SK-N-SH (cell line): ENCODE data around the gene TNFRSF19.

Experiments used
- CTCF ChIP-seq: fragments of 200-600 bp; sonication (generic); IDR thresholded peaks from 2 replicates; pipeline ENCODE4 v1.6.1; 2017; ENCODE audit warnings: antibody characterized with exemption, mild to moderate bottlenecking, moderate library complexity
- EP300 ChIP-seq, 2 experiments: IDR thresholded peaks; 2 replicates each; pipeline versions ENCODE4 v1.4.0 to v1.6.1; 2012; ENCODE audit warnings: borderline replicate concordance in 1 of 2, low read depth in 1 of 2, low read length in 1 of 2
- FOXM1 ChIP-seq: IDR thresholded peaks from 2 replicates; pipeline ENCODE4 v1.4.0; 2012; ENCODE audit warnings: low read depth, mild to moderate bottlenecking
- MXI1 ChIP-seq: IDR thresholded peaks from 2 replicates; pipeline ENCODE4 v1.6.1; 2012; ENCODE audit warnings: mild to moderate bottlenecking, low read depth, low read length, improper control_type of control experiment
- PBX3 ChIP-seq: IDR thresholded peaks from 2 replicates; pipeline ENCODE4; 2012
- REST ChIP-seq: IDR thresholded peaks from 2 replicates; pipeline ENCODE4 v1.6.1; 2012; ENCODE audit warnings: mild to moderate bottlenecking, low read depth, low read length, moderate library complexity
- RFX5 ChIP-seq: IDR thresholded peaks from 2 replicates; pipeline ENCODE4 v1.6.1; 2012; ENCODE audit warnings: mild to moderate bottlenecking, improper control_type of control experiment, low read length
- SMC3 ChIP-seq: IDR thresholded peaks from 2 replicates; pipeline ENCODE4 v1.6.1; 2012; ENCODE audit warnings: low read depth, low read length, improper control_type of control experiment
- TAF1 ChIP-seq: IDR thresholded peaks from 2 replicates; pipeline ENCODE4 v1.6.1; 2012; ENCODE audit warnings: low read depth, mild to moderate bottlenecking, low read length, moderate library complexity, borderline replicate concordance
- ZBTB33 ChIP-seq: IDR thresholded peaks from 2 replicates; pipeline ENCODE4 v1.4.0; 2012; ENCODE audit warnings: low read depth, borderline replicate concordance

- TF ChIP-seq RFX5, result no peak
- TF ChIP-seq REST, result no peak
- no peak for TF ChIP-seq MXI1
- TF ChIP-seq CTCF, result no peak
- TF ChIP-seq ZBTB33, result no peak
- no peak for TF ChIP-seq PBX3
- no peak for TF ChIP-seq SMC3
- no peak for TF ChIP-seq FOXM1
- no peak for TF ChIP-seq TAF1
- TF ChIP-seq EP300 (IDR thresholded peaks at IDR 0.05; ENCODE audit: borderline replicate concordance in 1 of 2, low read depth in 1 of 2, low read length in 1 of 2), result no peak
Observed at GRCh38 chr13:23651439-23651838, 81.2 kb downstream of the TNFRSF19 start.
